Gastroesophageal sphincter (tissue), 4 donors: ENCODE data around the gene PIK3R1. TPM values are rescaled to one million over a fixed set of nuclear protein-coding genes. Genes with fewer than 3 reads are reported as not detected.

Source experiments
- ATAC-seq: fragments of 150-250 bp; one replicate; pipeline ENCODE4 v1.9.1; 2016; ENCODE audit warnings: mild to moderate bottlenecking, moderate library complexity
- H3K27ac ChIP-seq, 4 donors: fragments of 200-600 bp; sonication (generic) in 3 of 4; 1 replicate in 3 of 4; 2 replicates in 1 of 4; pipeline ENCODE4 v1.5.1; 2016 to 2019
- H3K27me3 ChIP-seq: fragments of 200-600 bp; sonication (generic); one replicate; pipeline ENCODE4 v1.5.1; 2019
- H3K36me3 ChIP-seq, 2 donors: fragments of 200-600 bp; sonication (generic); one replicate each; pipeline ENCODE4 v1.5.1; 2019; ENCODE audit warnings: control low read depth in 1 of 2
- H3K4me1 ChIP-seq, 3 donors: fragments of 200-600 bp; sonication (generic); 1 replicate in 2 of 3; 2 replicates in 1 of 3; pipeline ENCODE4 v1.5.1; 2016 to 2019; ENCODE audit warnings: control low read depth in 2 of 3
- H3K4me3 ChIP-seq, 2 donors: fragments of 200-600 bp; sonication (generic); one replicate each; pipeline ENCODE4 v1.5.1; 2019; ENCODE audit warnings: mild to moderate bottlenecking in 1 of 2, moderate library complexity in 1 of 2
- H3K9me3 ChIP-seq, 3 donors: fragments of 200-600 bp; sonication (generic); one replicate each; pipeline ENCODE4 v1.5.1; 2017 to 2019; ENCODE audit warnings: control low read depth in 2 of 3
- CTCF ChIP-seq, 4 experiments: fragments of 200-600 bp in 2 of 4; fragments of 450-650 bp in 2 of 4; sonication (generic) in 1 of 4; IDR thresholded peaks; one replicate each; pipeline ENCODE4 v1.5.1; 2017 to 2019; ENCODE audit warnings: antibody characterized with exemption in 4 of 4, mild to moderate bottlenecking in 2 of 4, moderate library complexity in 2 of 4
- EP300 ChIP-seq: sonication (generic); formaldehyde crosslinking; IDR thresholded peaks from one replicate; pipeline ENCODE4 v1.6.1; 2017; ENCODE audit warnings: antibody characterized with exemption, mild to moderate bottlenecking
- POLR2A ChIP-seq, 2 donors: fragments of 450-650 bp; IDR thresholded peaks; one replicate each; pipeline ENCODE4 v1.6.1; 2017; ENCODE audit warnings: antibody characterized with exemption in 2 of 2, mild to moderate bottlenecking in 2 of 2, moderate library complexity in 1 of 2
- POLR2AphosphoS5 ChIP-seq: sonication (generic); formaldehyde crosslinking; IDR thresholded peaks from one replicate; pipeline ENCODE4 v1.6.1; 2017; ENCODE audit warnings: antibody characterized with exemption
- WGBS, 2 donors: methylation state at CpG; one replicate each; pipeline ENCODE4 v1.1.5; 2018; ENCODE audit warnings: low coverage in 1 of 2; 5-methylcytosine and 5-hydroxymethylcytosine counted together
- total RNA-seq, 4 donors: library from RNA; depleted of rRNA; stranded (reverse); fragments of >200 nt; gene quantifications; one replicate each; pipeline ENCODE4 v1.1.0, GENCODE V29; 2016

Gene PIK3R1
- total RNA-seq, 4 donors from 2014 or later = 188 to 403 (median 312) TPM

GRCh38 chr5:68217528-68217927 lies 2.0 kb downstream of the PIK3R1 start:
- H3K36me3 ChIP-seq = peaks cover 0 to 6% of the 10 kb centered on the region in 2 donors
- no peak for ATAC-seq
- no peaks in the 10 kb centered on the region for H3K9me3 ChIP-seq
- peak overlapping the region; percentile 92 to 100 (median 98) for H3K27ac ChIP-seq
- H3K4me3 ChIP-seq = peak overlapping the region; percentile 78 to 94
- peaks cover 0 to 51% (median 13%) of the 10 kb centered on the region in 3 donors for H3K4me1 ChIP-seq
- no peaks in the 10 kb centered on the region for H3K27me3 ChIP-seq
- TF ChIP-seq POLR2AphosphoS5 (no peak), CTCF (IDR thresholded peaks at IDR 0.05) (no peak), EP300 (no peak), POLR2A (IDR thresholded peaks at IDR 0.05) (no peak)
- 13% methylated on average over 4 to 5 of the region's 5 CpGs for WGBS, 2 donors

GRCh38 chr5:68219161-68219816 lies 3.7 kb downstream of the PIK3R1 start:
- peaks cover 0 to 6% of the 10 kb centered on the region in 2 donors for H3K36me3 ChIP-seq
- H3K27ac ChIP-seq = peak overlapping the region; percentile 67 to 98 (median 95)
- H3K4me3 ChIP-seq = peak overlapping the region; percentile 78 to 94
- no peaks in the 10 kb centered on the region for H3K27me3 ChIP-seq
- TF ChIP-seq POLR2A (IDR thresholded peaks at IDR 0.05) (no peak), CTCF (IDR thresholded peaks at IDR 0.05) (no peak), POLR2AphosphoS5 (no peak), EP300 (no peak)
- H3K9me3 ChIP-seq = no peaks in the 10 kb centered on the region
- 42 to 77% methylated on average over 3 of the region's 3 CpGs for WGBS, 2 donors
- H3K4me1 ChIP-seq = peaks cover 8 to 60% (median 20%) of the 10 kb centered on the region in 3 donors
- no peak for ATAC-seq

GRCh38 chr5:68220260-68220659 lies 4.7 kb downstream of the PIK3R1 start:
- Histone ChIP-seq H3K9me3 (no peaks in the 10 kb centered on the region), H3K4me3 (peak overlapping the region; percentile 78 to 94), H3K36me3 (peaks cover 0 to 6% of the 10 kb centered on the region in 2 donors), H3K4me1 (peaks cover 12 to 66% (median 28%) of the 10 kb centered on the region in 3 donors), H3K27me3 (no peaks in the 10 kb centered on the region), H3K27ac (peak overlapping the region in 3 of 4 donors; percentile 67 to 98 (median 98))
- no peak for TF ChIP-seq POLR2A (IDR thresholded peaks at IDR 0.05)
- peak; percentile 7 for TF ChIP-seq POLR2AphosphoS5
- WGBS, 2 donors = 87 to 100% methylated on average over 4 of the region's 7 CpGs
- ATAC-seq = no peak

- 85 to 88% methylated on average over 2 of the region's 2 CpGs for WGBS, 2 donors
- peak overlapping the region; percentile 78 to 94 for H3K4me3 ChIP-seq
- peaks cover 0 to 10% of the 10 kb centered on the region in 2 donors for H3K36me3 ChIP-seq
- ATAC-seq = no peak
- H3K27ac ChIP-seq = peak overlapping the region in 3 of 4 donors; percentile 3 to 98 (median 5)
- TF ChIP-seq EP300 (no peak), POLR2AphosphoS5 (no peak), POLR2A (IDR thresholded peaks at IDR 0.05) (no peak)
- H3K27me3 ChIP-seq = no peaks in the 10 kb centered on the region
- H3K4me1 ChIP-seq = peaks cover 12 to 73% (median 34%) of the 10 kb centered on the region in 3 donors
- H3K9me3 ChIP-seq = no peaks in the 10 kb centered on the region
Measured at GRCh38 chr5:68220914-68221313, 5.4 kb downstream of the PIK3R1 start.

GRCh38 chr5:68221488-68221887 lies 5.9 kb downstream of the PIK3R1 start:
- peaks cover 12 to 79% (median 40%) of the 10 kb centered on the region in 3 donors for H3K4me1 ChIP-seq
- peak overlapping the region; percentile 24 to 78 for H3K4me3 ChIP-seq
- peaks cover 1 to 15% of the 10 kb centered on the region in 2 donors for H3K36me3 ChIP-seq
- 50 to 70% methylated on average over 1 of the region's 1 CpG for WGBS, 2 donors
- H3K9me3 ChIP-seq = no peaks in the 10 kb centered on the region
- TF ChIP-seq POLR2AphosphoS5 (no peak), CTCF (IDR thresholded peaks at IDR 0.05) (no peak), EP300 (no peak), POLR2A (IDR thresholded peaks at IDR 0.05) (no peak)
- no peak for ATAC-seq
- no peaks in the 10 kb centered on the region for H3K27me3 ChIP-seq
- peak overlapping the region in 1 of 4 donors; percentile 5 for H3K27ac ChIP-seq

GRCh38 chr5:68222310-68222709 lies 6.8 kb downstream of the PIK3R1 start:
- peaks cover 12 to 87% (median 41%) of the 10 kb centered on the region in 3 donors for H3K4me1 ChIP-seq
- peak overlapping the region in 3 of 4 donors; percentile 5 to 38 (median 35) for H3K27ac ChIP-seq
- peaks cover 3 to 24% of the 10 kb centered on the region in 2 donors for H3K36me3 ChIP-seq
- no peak for TF ChIP-seq POLR2AphosphoS5
- no peak for TF ChIP-seq POLR2A (IDR thresholded peaks at IDR 0.05)
- TF ChIP-seq CTCF (IDR thresholded peaks at IDR 0.05) = no peak
- no peak for TF ChIP-seq EP300
- no peak for ATAC-seq
- no peaks in the 10 kb centered on the region for H3K9me3 ChIP-seq
- 55 to 78% methylated on average over 3 of the region's 3 CpGs for WGBS, 2 donors
- H3K4me3 ChIP-seq = peak overlapping the region; percentile 24 to 78
- no peaks in the 10 kb centered on the region for H3K27me3 ChIP-seq
